Inflammatory macrophage treated with lipopolysaccharide for 4 hours (primary cell): Measurements from ENCODE around the gene ARRB1.
A peak's percentile ranks its signal among the peaks of the same experiment; 100 is the strongest.
"Not testable (repeated sequence)": the region's sequence is repeated elsewhere in the genome, so short reads cannot be mapped to it uniquely, and the experiment has no call there.

Source experiments
- DNase-seq: peaks from one replicate; pipeline ENCODE4 v3.0.0-alpha.2; 2020

Gene ARRB1

DNA sequence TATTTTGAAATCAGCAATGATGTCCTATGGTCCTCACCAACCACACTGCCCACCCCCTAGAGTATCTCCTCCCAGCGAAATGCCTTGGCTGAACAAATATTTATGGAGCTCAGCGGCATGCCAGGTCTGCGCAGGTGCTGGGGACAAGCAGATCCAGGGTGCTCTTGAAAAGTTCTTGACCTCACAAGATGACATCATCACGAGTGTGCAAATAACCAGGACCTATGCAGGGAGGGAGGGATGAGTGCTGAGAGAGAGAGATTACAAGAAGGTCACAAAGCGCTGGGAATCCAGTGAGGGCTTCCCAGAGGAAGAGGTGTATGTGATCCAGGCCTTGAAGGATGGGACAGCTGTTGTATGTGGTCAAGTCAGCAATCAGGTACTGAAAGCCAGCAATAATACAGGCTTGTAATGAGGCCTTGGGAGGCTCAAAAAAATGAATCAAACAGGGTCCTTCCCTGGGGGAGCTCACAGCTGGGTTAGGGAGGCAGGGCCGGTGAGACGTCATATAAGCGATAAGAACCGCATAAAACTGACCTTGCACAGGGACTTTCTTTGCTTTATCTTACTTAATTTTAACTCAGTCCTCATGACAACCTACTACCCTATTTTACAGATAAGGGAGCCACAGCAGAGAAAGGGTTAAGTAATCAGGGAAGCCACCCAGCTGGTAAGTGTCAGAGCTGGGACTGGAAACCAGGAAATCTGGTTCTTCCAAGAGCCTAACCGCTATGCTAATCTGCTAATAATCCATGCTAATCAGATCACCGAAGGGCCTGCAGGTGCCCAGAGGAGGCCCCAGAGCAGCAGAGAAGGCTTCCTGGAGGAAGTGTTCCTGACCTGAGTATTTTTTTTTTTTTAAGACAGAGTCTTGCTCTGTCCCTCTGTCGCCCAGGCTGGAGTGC is 8.2 kb downstream of the ARRB1 start:
- peak; percentile 59 for DNase-seq

DNA sequence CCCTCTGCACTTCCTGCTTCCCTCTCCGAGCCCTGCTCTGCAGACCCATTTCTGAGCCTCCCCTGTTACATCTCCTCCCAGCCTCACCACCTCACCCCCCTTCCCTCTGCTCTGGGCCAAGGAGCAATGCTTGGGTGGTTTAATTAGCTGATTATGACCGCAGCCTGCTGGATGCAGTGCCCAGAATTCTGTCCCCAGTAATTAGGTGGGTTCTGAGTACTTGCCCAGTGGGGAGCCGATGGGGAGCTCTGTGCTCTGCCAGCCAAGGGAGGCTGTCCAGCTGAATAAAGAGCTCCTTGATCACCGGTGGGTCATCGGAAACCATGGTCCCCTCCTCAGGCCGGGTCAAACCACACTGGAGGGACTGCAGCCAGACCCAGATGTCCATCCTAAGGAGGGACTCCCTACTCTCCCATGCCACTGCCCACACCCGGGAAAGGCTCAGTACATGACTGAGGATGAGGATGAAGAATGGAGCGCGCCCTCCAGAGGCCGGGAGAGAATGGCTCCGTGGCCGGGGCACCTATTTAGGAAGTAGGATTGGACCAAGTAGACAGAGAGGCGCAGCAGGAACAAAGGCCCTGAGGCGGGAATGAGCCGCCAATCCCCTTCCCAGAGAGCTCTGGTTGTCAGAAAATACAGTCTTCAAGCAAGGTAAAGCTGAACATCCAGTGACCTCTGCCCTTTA is 9.1 kb downstream of the ARRB1 start:
- DNase-seq = no peak

DNA sequence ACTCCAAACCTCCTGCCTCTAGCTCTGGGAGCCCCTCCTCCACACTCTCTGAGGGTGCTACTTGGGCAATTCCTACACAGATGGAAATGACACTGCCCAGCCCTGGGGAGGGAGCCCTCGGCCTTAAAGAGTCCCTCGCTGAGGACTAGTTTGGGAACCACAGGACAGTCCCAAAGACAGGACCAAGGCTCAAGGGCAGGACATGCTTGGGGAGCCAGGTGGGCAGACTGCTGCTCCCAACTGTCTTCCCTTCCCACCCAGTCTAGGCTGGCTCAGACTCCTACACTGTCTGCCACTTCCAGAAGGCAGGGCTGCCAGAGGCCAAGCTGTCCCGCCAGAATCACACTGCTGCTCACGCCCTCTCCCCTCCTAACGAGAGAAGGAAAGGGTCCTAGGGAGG is 9.8 kb downstream of the ARRB1 start:
- DNase-seq = peak; percentile 52

DNA sequence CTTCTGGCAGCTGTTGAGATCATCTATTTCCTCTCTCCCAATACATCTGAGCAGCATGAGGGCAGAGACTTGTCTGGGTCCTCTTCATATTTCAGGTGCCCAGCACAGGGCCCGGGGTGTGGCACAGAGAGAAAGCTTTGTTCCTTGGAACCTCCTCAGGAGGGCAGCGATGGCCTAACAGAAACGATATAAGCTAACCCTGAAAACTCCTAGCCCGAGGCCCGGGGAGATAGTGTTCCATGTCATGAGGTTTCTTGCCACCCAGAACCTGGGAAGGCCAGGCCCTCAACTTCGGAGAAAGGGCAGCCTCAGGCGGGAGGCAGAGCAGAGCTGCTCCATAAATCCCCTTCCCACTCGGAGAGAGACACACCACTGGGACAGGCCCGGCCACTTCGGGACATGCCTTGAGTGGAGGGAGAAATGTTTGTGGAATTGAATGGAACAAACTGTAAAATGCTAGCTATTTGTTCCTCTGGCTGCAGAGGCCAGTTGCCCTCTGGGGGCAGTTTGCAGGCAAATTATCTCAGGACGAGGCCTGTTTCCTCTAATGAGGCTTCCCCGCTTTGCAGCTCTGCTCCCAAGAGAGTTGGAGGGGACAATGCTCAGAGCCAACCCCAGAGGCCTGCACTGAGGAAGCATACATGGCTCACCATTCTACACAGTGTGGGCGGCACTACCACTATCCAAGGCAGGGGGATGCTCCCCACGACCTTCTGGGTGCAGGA is 11.6 kb downstream of the ARRB1 start:
- peak; percentile 51 for DNase-seq

DNA sequence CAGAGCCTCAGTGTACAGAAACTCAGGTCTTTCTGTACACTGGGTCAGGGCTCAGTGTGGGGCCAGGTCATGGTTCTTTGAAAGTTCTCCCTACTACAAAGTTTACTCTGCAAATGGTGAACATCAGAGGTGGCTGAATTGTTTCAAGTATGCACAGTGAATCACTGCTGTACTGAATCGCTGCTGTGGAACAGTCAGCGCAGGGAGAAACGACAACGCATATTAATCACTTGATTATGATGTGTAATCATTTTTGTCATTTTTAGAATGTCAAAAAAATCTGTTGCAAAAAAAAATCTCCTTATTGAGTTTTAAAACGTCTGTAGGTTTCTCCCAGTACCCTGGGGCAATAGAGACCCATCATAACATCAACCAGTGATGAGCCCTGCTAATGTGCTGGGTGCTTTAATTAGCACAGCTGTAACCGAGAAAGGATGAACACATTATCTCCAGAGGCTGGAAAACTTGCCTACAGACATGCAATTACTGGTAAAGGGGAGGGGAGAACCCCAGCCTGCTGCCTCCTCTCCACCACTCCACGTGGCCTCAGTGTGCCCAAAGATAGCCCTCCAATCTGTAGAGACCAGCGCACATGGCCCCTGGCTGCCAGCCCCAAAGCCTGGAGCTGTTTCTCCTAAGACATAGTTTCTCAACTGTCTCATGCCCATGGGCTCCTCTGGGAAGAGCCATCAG is 12.8 kb downstream of the ARRB1 start:
- DNase-seq = peak; percentile 33

DNA sequence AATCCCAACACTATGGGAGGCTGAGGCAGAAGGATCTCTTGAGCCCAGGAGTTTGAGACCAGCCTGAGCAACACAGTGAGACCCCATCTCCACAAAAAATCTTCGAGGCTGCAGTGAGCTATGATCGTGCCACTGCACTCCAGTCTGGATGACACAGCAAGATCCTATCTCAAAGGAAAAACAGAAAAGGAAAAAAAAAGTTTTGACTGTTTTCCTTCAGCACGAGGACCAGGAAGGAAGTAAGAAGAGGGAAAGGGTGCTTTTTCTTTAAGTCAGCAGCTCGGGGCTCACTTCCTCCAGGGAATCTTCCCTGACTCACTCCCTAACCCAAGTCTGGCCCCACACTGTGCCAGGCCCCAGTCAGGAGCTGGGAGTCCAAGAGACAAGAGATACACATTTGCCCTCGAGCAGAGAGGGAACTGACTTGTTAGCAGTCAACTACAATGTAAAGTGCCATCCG is 14.2 kb downstream of the ARRB1 start:
- DNase-seq = peak; percentile 94

DNA sequence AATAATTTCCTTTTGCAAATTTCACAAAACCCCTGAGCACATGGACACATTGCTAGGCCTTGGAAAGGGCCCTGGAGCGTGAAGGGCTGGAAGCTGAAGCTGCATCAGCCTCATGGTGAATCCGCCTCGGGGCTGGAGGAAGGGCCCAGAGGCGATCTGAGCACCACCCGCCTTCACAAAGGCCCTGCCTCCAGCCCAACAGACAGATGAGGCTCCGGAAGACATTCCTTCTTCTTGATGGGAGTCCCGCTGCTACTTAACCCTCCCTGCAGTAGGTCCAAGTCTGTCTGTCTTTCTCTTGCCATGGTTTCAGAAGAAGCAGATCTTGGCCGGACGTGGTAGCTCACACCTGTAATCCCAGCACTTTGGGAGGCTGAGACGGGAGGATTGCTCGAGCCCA is 16.5 kb downstream of the ARRB1 start:
- no peak for DNase-seq

DNA sequence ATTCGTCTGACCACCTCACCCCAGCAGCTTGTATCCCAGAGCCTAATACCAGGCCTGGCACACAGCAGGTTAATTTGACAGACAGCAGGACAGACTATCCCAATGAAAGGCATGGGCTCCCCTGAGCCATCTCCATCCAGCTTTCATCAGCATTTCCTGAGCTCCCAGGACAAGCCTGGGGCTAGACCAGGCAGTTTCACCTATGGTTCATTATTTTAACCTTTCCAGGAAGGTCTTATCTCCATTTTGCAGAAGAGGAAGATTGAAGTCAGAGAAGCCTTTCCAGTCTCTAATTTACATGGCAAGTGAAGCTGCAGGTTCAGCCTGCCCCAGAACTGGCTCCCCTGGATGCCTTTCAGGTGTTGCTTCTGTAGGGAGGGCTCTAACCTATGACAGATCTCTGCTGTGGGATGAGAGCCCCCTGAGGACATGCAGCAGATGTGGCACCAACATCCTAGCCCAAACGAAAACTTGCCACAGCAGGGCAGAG is 17.0 kb downstream of the ARRB1 start:
- no peak for DNase-seq

DNA sequence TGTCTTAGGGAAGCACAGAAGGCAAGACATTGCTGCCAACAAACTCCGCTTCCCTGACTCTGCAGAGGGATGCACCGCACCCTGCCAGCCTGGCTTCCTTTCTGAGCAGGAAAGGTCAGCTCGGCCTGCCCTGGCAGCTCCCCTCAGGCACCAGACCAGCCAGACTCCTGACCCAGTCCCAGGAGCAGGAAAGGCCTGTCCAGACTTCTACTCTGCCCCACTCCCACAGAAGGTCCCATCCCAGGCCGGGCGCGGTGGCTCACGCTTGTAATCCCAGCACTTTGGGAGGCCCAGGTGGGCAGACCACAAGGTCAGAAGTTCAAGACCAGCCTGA is 17.7 kb downstream of the ARRB1 start:
- DNase-seq = no peak

DNA sequence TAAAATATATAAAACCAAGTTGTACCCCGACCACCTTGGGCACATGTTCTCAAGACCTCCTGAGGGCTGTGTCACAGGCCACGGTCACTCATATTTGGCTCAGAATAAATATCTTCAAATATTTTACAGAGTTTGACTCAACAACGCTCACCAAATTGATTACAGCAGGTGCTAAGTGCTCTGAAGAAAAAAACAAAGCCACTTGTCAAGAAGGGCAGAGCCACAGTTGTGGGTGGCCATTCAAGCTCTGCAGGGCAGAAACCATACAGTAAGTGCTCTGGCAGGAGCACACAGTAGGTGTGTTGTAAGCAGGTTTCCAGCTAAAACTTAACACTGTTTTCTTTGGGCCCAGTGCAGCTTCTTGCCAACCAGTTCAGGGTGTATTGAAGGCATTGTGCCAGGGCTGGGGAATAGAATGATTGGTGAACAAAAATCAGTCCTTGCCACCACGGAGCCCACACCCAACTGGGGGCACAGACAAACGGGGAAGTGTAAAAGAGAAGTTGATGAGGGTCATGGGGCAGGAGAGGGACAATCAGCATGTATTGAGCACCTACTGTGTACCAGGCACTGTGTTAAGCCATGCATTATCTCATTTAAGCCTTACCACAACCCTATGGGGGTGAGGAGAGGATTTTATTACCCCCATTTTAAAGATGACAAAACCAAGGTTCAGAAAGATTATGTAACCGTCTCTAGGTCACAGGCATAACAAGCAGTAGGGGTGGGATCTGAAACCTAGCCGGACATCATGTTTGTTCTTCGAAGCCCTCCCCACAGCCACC is 18.2 kb downstream of the ARRB1 start:
- no peak for DNase-seq

DNA sequence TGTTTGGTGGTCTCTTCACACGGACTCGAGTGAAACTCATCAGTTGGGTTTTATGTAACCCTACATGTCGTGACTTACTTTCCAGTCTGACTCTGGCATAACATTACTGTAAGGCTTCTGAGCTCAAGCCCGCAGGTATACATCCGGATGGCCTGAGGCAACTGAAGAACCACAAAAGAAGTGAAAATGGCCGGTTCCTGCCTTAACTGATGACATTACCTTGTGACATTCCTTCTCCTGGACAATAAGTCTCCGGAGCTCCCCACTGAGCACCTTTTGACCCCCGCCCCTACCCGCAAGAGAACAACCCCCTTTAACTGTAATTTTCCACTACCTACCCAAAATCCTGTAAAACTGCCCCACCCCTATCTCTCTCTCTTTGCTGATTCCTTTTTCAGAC is 19.7 kb downstream of the ARRB1 start:
- not testable (repeated sequence) for DNase-seq

DNA sequence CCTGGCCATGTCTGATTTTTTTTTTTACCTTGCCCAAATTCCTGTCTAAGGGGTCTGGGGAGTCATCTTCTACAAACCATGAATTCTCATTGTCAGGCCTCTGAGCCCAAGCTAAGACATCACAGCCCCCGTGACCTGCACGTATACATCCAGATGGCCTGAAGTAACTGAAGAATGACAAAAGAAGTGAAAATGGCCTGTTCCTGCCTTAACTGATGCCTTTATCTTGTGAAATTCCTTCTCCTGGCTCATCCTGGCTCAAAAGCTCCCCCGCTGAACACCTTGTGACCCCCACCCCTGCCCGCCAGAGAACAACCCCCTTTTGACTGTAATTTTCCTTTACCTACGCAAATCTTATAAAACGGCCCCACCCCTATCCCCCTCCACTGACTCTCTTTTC is 20.2 kb downstream of the ARRB1 start:
- DNase-seq = not testable (repeated sequence)

DNA sequence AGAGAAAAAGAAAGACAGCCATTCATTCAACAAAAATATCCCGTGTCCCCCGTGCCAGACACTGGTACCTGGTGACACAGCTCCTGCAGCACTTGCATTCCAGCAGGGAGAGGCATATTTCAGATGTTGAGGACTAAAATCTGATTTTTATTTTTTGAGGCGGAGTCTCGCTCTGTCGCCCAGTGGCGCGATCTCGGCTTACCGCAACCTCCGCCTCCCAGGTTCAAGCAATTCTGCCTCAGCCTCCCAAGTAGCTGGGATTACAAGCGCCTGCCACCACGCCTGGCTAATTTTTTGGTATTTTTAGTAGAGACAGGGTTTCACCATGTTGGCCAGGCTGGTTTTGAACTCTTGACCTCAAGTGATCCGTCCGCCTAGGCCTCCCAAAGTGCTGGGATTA is 20.6 kb downstream of the ARRB1 start:
- not testable (repeated sequence) for DNase-seq

DNA sequence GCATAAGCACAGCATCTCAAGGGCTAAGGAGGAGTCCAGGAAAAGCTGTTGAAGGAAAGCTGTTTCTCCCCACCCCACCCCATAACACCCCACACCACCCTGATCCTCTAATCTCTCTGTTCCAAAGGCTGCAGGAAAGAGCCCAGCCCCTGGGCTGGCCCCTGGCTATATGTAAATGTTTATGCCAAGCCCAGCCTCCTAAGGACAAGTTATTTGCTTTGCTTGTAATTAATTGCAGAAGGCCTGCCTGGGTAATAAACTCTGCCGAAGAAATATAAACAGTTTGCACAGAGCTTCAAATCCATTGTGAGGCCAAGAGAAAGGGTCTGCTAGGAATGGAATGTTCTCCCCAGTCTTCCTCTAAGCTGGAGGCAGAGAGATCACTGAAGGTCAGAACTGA is 21.2 kb downstream of the ARRB1 start:
- no peak for DNase-seq

DNA sequence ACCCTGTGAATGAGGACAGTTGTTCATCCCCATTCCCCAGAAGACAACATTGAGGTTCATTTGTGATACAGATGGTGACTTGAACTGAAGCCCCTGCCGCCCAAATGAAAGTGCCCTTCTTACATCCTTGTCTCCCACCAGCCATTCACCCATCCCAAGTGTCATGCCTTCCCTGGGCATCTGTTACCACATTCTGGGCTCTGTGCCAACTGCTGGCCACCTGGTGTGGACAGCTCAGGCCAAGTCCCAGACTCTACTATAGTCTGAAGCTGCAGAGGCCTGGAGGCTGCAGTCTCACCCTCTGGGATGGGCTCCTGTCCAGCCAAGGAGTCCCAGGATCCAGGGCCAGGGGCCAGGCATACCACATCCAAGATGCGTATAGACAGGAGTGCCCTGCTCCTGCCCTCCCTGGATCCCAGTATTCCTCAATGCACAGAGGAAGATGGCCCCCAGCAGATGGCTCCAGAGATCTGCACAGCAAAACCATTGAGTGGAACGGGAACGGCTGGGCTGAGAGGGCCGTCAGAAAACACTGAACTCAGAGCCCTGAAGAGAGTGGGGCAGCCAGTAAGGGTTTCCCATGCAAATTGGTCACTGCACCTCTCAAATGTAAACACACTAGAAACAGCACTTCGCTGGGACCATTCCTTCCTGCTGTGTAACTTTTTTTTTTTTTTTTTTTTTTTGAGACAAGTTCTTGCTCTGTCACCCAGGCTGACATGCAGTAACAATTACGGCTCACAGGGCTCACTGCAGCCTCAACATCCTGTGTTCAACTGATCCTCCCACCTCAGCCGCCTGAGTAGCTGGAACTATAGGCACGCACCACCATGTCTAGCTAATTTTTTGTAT is 22.8 kb downstream of the ARRB1 start:
- DNase-seq = peak; percentile 69

DNA sequence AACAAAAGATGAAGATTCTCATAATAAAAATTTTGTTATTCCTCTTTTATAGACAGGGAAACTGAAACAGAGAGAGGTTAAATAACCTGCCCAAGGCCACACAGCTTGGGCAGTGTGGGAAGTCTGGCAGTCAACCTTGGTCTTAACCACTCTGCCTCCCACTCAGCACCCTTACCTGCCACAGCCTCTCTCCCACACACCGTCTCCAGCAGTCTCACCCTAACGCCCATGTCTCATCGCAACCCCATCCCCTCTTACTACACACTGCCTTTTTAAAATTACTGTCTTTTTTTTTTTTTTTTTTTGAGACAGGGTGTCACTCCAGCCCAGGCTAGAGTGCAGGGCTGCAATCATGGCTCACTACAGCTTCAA is 25.0 kb downstream of the ARRB1 start:
- DNase-seq = peak; percentile 20

DNA sequence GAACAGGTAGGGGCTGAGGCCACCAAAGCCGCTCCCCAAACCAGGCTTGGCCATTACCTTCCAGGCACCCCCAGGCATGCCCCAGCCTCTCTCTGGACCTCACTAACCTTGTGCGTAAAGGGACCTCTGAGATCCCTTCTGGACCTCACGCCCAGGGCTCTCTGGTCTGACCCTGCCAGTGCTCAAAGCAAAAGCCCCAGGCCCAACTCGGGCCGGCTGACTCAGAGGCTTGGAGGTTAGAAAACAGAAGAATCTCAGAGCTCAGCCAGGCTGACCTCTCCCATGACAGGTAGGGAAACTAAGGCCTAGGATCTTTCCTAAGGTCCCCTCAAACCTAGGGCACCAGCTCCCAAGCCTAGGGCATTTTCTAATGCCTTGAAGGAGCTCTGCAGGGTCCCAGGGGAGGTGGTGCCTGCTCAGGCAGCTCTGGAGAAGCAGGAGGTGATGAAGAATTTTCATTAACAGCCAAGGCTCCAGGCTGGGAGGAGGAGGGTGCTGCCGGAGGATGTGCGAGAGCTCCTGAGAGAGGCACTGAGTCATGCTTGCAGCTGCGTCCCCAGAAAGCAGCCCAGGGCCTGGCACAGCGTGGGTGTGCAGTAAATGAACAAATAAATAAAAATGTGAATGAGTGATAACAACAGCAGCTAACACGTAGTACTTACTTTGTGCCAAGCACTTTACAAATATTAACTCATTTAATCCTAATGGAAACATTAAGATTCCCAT is 25.6 kb downstream of the ARRB1 start:
- DNase-seq = peak; percentile 59

DNA sequence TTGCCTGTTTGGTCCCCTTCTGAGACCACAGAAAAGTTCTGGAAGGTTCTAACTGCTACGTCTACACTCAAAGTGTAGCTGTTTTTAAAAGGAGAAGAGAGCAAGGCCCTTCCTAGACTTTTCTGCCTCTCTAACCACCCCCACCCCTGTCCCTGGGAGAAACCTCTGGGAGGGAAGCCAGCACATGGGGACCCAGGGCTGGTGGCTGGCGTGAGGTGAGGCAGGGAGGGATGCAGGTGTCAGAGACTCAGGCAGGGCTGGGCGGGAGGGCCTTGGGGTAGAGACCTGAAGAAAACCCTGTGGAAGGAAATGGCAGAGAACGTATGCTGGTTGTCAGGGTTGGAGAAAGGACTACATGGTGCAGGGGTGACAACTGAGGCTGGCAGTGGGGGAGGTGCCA is 26.7 kb downstream of the ARRB1 start:
- DNase-seq = no peak

DNA sequence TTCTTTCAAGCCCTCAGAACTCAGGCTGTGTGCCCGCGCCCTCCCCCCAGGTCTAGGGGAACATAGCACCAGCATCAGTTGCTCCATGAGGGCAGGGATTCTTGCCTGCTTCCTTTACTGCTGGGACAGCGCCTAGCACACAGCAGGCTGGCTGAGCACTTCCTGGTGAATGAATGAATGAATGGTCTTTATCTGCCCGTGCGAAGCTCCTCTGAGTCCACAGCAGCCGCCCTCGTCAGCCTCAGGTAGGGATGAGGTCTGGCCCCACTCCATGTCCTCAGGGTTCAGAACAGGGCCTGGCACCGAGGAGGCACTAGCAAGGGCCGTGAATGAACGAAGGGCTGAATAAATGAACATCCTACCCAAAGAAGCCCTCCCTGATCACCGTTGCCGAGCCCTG is 27.3 kb downstream of the ARRB1 start:
- no peak for DNase-seq

DNA sequence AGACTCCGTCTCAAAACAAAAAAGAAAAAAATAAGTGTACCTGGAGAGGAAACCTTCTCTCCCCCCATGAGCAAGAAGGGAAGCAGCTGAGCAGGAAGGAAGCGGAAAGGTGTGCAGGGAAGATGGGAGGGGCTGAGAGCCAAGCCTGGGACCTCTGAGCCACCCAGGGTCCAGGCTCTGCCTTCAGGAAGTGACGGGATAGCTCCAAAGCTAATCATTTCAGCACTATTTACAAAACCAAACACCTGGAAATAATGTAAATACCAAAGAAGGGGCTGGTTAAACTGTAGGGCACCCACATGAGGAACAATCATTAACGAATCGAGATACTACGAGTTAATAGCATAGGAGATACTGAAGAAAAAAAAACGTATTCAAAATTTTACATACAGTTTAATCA is 27.9 kb downstream of the ARRB1 start:
- no peak for DNase-seq
